ENCODE results near the gene IL1RN. TPM values are rescaled to one million over a fixed set of nuclear protein-coding genes. Genes with fewer than 3 reads are reported as not detected.
A peak's percentile ranks its signal among the peaks of the same experiment; 100 is the strongest.

IL1RN gene
- total and polyA plus RNA-seq, 2 of the 13 experiments (the other 11 are each of a cell fraction or from before 2014, with no cell fraction given) = 21.2 to 101 TPM

GRCh38 chr2:113158884-113159553, 31.6 kb downstream of the IL1RN start:
- H3K4me3 ChIP-seq (replicated peaks in 1 of 3; ENCODE audit: insufficient read depth in 1 of 3, low read depth in 2 of 3, low read length in 3 of 3) = no peak overlapping the region
- ChIA-PET CTCF (ENCODE audit: low intra/inter-chr PET ratio, low total read pairs) (no interaction called here), POLR2A (interaction anchor here (0.7 to 5.3 kb wide), 7 partner anchors 8 to 40 kb away, joined by 3 to 103 read pairs (median 36); partner anchors contain the start of gene PSD4)
- 56% methylated on average over 4 of the region's 4 CpGs for whole genome bisulfite sequencing (ENCODE audit: low lambda C conversion rate)
- FAIRE-seq = no peak
- in situ Hi-C loops (cut with HindIII; ENCODE audit: extremely low pct_ligation_motif_present, low pct_unique_long_range_greater_than_20kb) (no loop called here), intact Hi-C loops (cut with micrococcal nuclease; ENCODE audit: unreplicated experiment) (no loop called here)
- H3K27me3 ChIP-seq (ENCODE audit: control insufficient read depth in 1 of 2, insufficient read depth in 2 of 2, low read length in 2 of 2) = no peaks in the 10 kb centered on the region; a peak in 1 of 5 replicates
- H4K20me1 ChIP-seq (ENCODE audit: insufficient read depth, low read length) = no peaks in the 10 kb centered on the region
- peak overlapping the region; percentile 96; the same call in 1 of the 2 replicates for H3K4me2 ChIP-seq (ENCODE audit: low read depth, low read length)
- H3K27ac ChIP-seq (ENCODE audit: extremely low read length, insufficient read depth, low read length) = no peak overlapping the region
- no peak overlapping the region for H3K9ac ChIP-seq (ENCODE audit: insufficient read depth, low read depth, low read length)
- no peaks in the 10 kb centered on the region for H3K36me3 ChIP-seq (replicated peaks in 1 of 2; ENCODE audit: control insufficient read depth in 1 of 2, insufficient read depth in 2 of 2, low read length in 2 of 2)
- no peak for ATAC-seq
- no peaks in the 10 kb centered on the region for H3K79me2 ChIP-seq (ENCODE audit: insufficient read depth, low read length)
- BruUV-seq (replicated peaks) = TSS peak; percentile 57
- H2AFZ ChIP-seq (ENCODE audit: low read length) = no peak overlapping the region
- DNase-seq (ENCODE audit: low spot score) = no peak
- H3K9me3 ChIP-seq (ENCODE audit: low read length) = no peaks in the 10 kb centered on the region
- peaks cover 47% of the 10 kb centered on the region for H3K4me1 ChIP-seq (ENCODE audit: insufficient read depth, low read length)
- TF ChIP-seq SMYD3 (CRISPR knock-in tag; IDR thresholded peaks at IDR 0.05) = no peak
- TF ChIP-seq SETDB1 (CRISPR knock-in tag; IDR thresholded peaks at IDR 0.05; ENCODE audit: borderline replicate concordance) = no peak
- TF ChIP-seq ZMYM4 (CRISPR knock-in tag; IDR thresholded peaks at IDR 0.05) = no peak
- TF ChIP-seq, protein P1, sequence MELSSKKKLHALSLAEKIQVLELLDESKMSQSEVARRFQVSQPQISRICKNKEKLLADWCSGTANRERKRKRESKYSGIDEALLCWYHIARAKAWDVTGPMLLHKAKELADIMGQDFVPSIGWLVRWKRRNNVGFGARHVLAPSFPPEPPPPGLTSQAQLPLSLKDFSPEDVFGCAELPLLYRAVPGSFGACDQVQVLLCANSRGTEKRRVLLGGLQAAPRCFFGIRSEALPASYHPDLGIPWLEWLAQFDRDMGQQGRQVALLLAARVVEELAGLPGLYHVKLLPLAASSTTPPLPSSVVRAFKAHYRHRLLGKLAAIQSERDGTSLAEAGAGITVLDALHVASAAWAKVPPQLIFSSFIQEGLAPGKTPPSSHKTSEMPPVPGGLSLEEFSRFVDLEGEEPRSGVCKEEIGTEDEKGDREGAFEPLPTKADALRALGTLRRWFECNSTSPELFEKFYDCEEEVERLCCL (CRISPR knock-in tag; IDR thresholded peaks at IDR 0.05; ENCODE audit: borderline replicate concordance) = no peak
- TF ChIP-seq POGZ (CRISPR knock-in tag; IDR thresholded peaks at IDR 0.05) = no peak
- no peak for TF ChIP-seq HOXD1 (CRISPR knock-in tag; IDR thresholded peaks at IDR 0.05)
- TF ChIP-seq ELK4 (CRISPR knock-in tag; IDR thresholded peaks at IDR 0.05; ENCODE audit: borderline replicate concordance) = no peak
- TF ChIP-seq, protein P2, sequence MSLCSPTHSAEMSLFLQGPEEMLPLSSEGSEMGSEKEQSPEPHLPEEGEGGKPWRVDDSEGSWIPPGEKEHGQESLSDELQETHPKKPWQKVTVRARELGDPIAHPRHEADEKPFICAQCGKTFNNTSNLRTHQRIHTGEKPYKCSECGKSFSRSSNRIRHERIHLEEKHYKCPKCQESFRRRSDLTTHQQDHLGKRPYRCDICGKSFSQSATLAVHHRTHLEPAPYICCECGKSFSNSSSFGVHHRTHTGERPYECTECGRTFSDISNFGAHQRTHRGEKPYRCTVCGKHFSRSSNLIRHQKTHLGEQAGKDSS (CRISPR knock-in tag; IDR thresholded peaks at IDR 0.05; ENCODE audit: borderline replicate concordance, low read depth) = no peak
- peak; percentile 4; the same call in 1 of the 2 replicates for TF ChIP-seq SAP130 (CRISPR knock-in tag; IDR thresholded peaks at IDR 0.05; ENCODE audit: low read depth)
- TF ChIP-seq ZNF10 (CRISPR knock-in tag; IDR thresholded peaks at IDR 0.05; ENCODE audit: borderline replicate concordance, low read depth) = no peak
- no peak for TF ChIP-seq SIX4 (CRISPR knock-in tag; IDR thresholded peaks at IDR 0.05)
- TF ChIP-seq, protein P3, sequence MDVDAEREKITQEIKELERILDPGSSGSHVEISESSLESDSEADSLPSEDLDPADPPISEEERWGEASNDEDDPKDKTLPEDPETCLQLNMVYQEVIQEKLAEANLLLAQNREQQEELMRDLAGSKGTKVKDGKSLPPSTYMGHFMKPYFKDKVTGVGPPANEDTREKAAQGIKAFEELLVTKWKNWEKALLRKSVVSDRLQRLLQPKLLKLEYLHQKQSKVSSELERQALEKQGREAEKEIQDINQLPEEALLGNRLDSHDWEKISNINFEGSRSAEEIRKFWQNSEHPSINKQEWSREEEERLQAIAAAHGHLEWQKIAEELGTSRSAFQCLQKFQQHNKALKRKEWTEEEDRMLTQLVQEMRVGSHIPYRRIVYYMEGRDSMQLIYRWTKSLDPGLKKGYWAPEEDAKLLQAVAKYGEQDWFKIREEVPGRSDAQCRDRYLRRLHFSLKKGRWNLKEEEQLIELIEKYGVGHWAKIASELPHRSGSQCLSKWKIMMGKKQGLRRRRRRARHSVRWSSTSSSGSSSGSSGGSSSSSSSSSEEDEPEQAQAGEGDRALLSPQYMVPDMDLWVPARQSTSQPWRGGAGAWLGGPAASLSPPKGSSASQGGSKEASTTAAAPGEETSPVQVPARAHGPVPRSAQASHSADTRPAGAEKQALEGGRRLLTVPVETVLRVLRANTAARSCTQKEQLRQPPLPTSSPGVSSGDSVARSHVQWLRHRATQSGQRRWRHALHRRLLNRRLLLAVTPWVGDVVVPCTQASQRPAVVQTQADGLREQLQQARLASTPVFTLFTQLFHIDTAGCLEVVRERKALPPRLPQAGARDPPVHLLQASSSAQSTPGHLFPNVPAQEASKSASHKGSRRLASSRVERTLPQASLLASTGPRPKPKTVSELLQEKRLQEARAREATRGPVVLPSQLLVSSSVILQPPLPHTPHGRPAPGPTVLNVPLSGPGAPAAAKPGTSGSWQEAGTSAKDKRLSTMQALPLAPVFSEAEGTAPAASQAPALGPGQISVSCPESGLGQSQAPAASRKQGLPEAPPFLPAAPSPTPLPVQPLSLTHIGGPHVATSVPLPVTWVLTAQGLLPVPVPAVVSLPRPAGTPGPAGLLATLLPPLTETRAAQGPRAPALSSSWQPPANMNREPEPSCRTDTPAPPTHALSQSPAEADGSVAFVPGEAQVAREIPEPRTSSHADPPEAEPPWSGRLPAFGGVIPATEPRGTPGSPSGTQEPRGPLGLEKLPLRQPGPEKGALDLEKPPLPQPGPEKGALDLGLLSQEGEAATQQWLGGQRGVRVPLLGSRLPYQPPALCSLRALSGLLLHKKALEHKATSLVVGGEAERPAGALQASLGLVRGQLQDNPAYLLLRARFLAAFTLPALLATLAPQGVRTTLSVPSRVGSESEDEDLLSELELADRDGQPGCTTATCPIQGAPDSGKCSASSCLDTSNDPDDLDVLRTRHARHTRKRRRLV (CRISPR knock-in tag; IDR thresholded peaks at IDR 0.05) = no peak
- no peak; the same call in 1 of the 2 replicates for TF ChIP-seq ATF1 (CRISPR knock-in tag; IDR thresholded peaks at IDR 0.05)
- TF ChIP-seq ZNF577 (CRISPR knock-in tag; IDR thresholded peaks at IDR 0.05; ENCODE audit: borderline replicate concordance, low read depth) = no peak
- no peak for TF ChIP-seq FOXK1 (CRISPR knock-in tag; IDR thresholded peaks at IDR 0.05; ENCODE audit: borderline replicate concordance, low read depth)
- peak; percentile 48; the same call in 1 of the 2 replicates for TF ChIP-seq MAX (IDR thresholded peaks at IDR 0.05)
